DOHH2 (cell line): ENCODE results near the gene PUS10.

ENCODE experiments used
- H3F3A ChIP-seq: fragments of 200-600 bp; sonication (generic), shearing (Covaris generic); 2 replicates; pipeline ENCODE4 v1.6.0; 2016; ENCODE audit warnings: antibody characterized with exemption, mild to moderate bottlenecking; ENCODE audit not compliant: control insufficient read depth, insufficient read depth
- H3K27ac ChIP-seq: fragments of 200-600 bp; sonication (generic); 2 replicates; pipeline ENCODE4 v1.5.1; 2014; ENCODE audit warnings: low read depth, mild to moderate bottlenecking, low read length, moderate library complexity
- H3K27me3 ChIP-seq: fragments of 200-600 bp; sonication (generic); 2 replicates; pipeline ENCODE4 v1.6.1; 2014; ENCODE audit warnings: mild to moderate bottlenecking, low read length, mixed read lengths; ENCODE audit not compliant: control insufficient read depth
- H3K36me3 ChIP-seq: fragments of 200-600 bp; sonication (generic); 2 replicates; pipeline ENCODE4 v1.6.1; 2014; ENCODE audit warnings: mild to moderate bottlenecking, low read length, moderate library complexity, mixed read lengths; ENCODE audit not compliant: control insufficient read depth
- H3K4me1 ChIP-seq: fragments of 200-600 bp; sonication (generic); 2 replicates; pipeline ENCODE4 v1.6.1; 2014; ENCODE audit warnings: mild to moderate bottlenecking, low read length, mixed read lengths; ENCODE audit not compliant: control insufficient read depth
- H3K4me2 ChIP-seq: fragments of 200-600 bp; sonication (generic); 2 replicates; pipeline ENCODE4 v1.6.0; 2014; ENCODE audit warnings: mild to moderate bottlenecking, low read length, moderate library complexity
- H3K4me3 ChIP-seq: fragments of 200-600 bp; sonication (generic); 2 replicates; pipeline ENCODE4 v1.5.1; 2014; ENCODE audit warnings: mild to moderate bottlenecking, low read length, mixed read lengths
- H3K79me2 ChIP-seq: fragments of 200-600 bp; sonication (generic); 2 replicates; pipeline ENCODE4 v1.6.1; 2014; ENCODE audit warnings: mild to moderate bottlenecking, low read length, mixed read lengths; ENCODE audit not compliant: control insufficient read depth
- H3K9me2 ChIP-seq: fragments of 200-600 bp; sonication (generic); replicated peaks from 2 replicates; pipeline ENCODE4 v1.6.1; 2014; ENCODE audit warnings: mild to moderate bottlenecking, low read length, mixed read lengths; ENCODE audit not compliant: control insufficient read depth
- H3K9me3 ChIP-seq: fragments of 200-600 bp; sonication (generic); 2 replicates; pipeline ENCODE4 v1.6.1; 2014; ENCODE audit warnings: antibody characterized with exemption, low read length, mixed read lengths; ENCODE audit not compliant: control insufficient read depth, insufficient read depth
- H4K20me1 ChIP-seq: fragments of 200-600 bp; sonication (generic); 2 replicates; pipeline ENCODE4 v1.6.0; 2014; ENCODE audit warnings: low read depth, mild to moderate bottlenecking, antibody characterized with exemption, low read length, moderate library complexity; ENCODE audit not compliant: control insufficient read depth, insufficient read depth
- CTCF ChIP-seq: fragments of 200-600 bp; sonication (generic); IDR thresholded peaks from one replicate; pipeline ENCODE4 v1.5.1; 2014; ENCODE audit warnings: antibody characterized with exemption, mild to moderate bottlenecking, low read depth, low read length; ENCODE audit not compliant: poor library complexity, severe bottlenecking
- EZH2phosphoT487 ChIP-seq: fragments of 200-600 bp; sonication (generic); IDR thresholded peaks from 2 replicates; pipeline ENCODE4 v1.6.1; 2017; ENCODE audit warnings: borderline replicate concordance, mild to moderate bottlenecking, antibody characterized with exemption, low read length, moderate library complexity, mixed read lengths

PUS10 gene

GRCh38 chr2:60954139-60954538 lies 63.9 kb downstream of the PUS10 start:
- no peaks in the 10 kb centered on the region for H3K79me2 ChIP-seq
- H3K27ac ChIP-seq = no peak overlapping the region
- H3F3A ChIP-seq = no peaks in the 10 kb centered on the region
- H3K4me3 ChIP-seq = no peak overlapping the region
- H3K36me3 ChIP-seq = peaks cover 54% of the 10 kb centered on the region
- no peaks in the 10 kb centered on the region for H4K20me1 ChIP-seq
- H3K9me3 ChIP-seq = no peaks in the 10 kb centered on the region
- no peak for TF ChIP-seq EZH2phosphoT487
- TF ChIP-seq CTCF = no peak
- H3K4me1 ChIP-seq = no peaks in the 10 kb centered on the region
- no peaks in the 10 kb centered on the region for H3K27me3 ChIP-seq
- H3K9me2 ChIP-seq = no peaks in the 10 kb centered on the region
- H3K4me2 ChIP-seq = no peak overlapping the region

GRCh38 chr2:60948926-60949579 lies 69.0 kb downstream of the PUS10 start:
- Histone ChIP-seq H3K79me2 (no peaks in the 10 kb centered on the region), H3K9me3 (no peaks in the 10 kb centered on the region), H3K4me3 (no peak overlapping the region), H3K4me1 (no peaks in the 10 kb centered on the region), H3K27ac (no peak overlapping the region), H3K9me2 (no peaks in the 10 kb centered on the region), H4K20me1 (no peaks in the 10 kb centered on the region), H3K4me2 (no peak overlapping the region), H3F3A (peaks cover 12% of the 10 kb centered on the region; the same call in 1 of the 2 replicates), H3K36me3 (peaks cover 36% of the 10 kb centered on the region), H3K27me3 (no peaks in the 10 kb centered on the region)
- no peak for TF ChIP-seq CTCF
- no peak for TF ChIP-seq EZH2phosphoT487

- Histone ChIP-seq H3K4me3 (no peak overlapping the region), H3K4me1 (no peaks in the 10 kb centered on the region), H3K4me2 (no peak overlapping the region), H3F3A (peaks cover 12% of the 10 kb centered on the region; the same call in 1 of the 2 replicates), H3K9me2 (no peaks in the 10 kb centered on the region), H3K79me2 (no peaks in the 10 kb centered on the region), H3K36me3 (peaks cover 33% of the 10 kb centered on the region), H4K20me1 (no peaks in the 10 kb centered on the region), H3K27ac (no peak overlapping the region), H3K9me3 (no peaks in the 10 kb centered on the region), H3K27me3 (no peaks in the 10 kb centered on the region)
- no peak for TF ChIP-seq CTCF
- TF ChIP-seq EZH2phosphoT487 = no peak
Measured at GRCh38 chr2:60948161-60948560, 69.9 kb downstream of the PUS10 start.
